ENCODE measurements around the gene SDK1.

SDK1 gene

GRCh38 chr7:3455806-3456595 is 154.9 kb downstream of the SDK1 start:
- DNase-seq (ENCODE audit: low read depth in 2 of 3, low spot score in 2 of 3), result no peak

- DNase-seq (ENCODE audit: low read depth in 2 of 3, low spot score in 2 of 3), result no peak
Observed at GRCh38 chr7:3459111-3459510, 158.1 kb downstream of the SDK1 start.

- peak in 1 of 3 experiments; percentile 36 for DNase-seq (ENCODE audit: low read depth in 2 of 3, low spot score in 2 of 3)
Observed at GRCh38 chr7:3461923-3462322, 160.9 kb downstream of the SDK1 start.

- DNase-seq (ENCODE audit: low read depth in 2 of 3, low spot score in 2 of 3), result no peak
Observed at GRCh38 chr7:3463696-3464095, 162.6 kb downstream of the SDK1 start.

- no peak for DNase-seq (ENCODE audit: low read depth in 2 of 3, low spot score in 2 of 3)
Observed at GRCh38 chr7:3464900-3465622, 164.0 kb downstream of the SDK1 start.

GRCh38 chr7:3466261-3466660 is 165.2 kb downstream of the SDK1 start:
- DNase-seq (ENCODE audit: low read depth in 2 of 3, low spot score in 2 of 3), result no peak

GRCh38 chr7:3469641-3470040 is 168.6 kb downstream of the SDK1 start:
- no peak for DNase-seq (ENCODE audit: low read depth in 2 of 3, low spot score in 2 of 3)

GRCh38 chr7:3480197-3480596 is 179.1 kb downstream of the SDK1 start:
- no peak for DNase-seq (ENCODE audit: low read depth in 2 of 3, low spot score in 2 of 3)

GRCh38 chr7:3481435-3481834 is 180.4 kb downstream of the SDK1 start:
- no peak for DNase-seq (ENCODE audit: low read depth in 2 of 3, low spot score in 2 of 3)

GRCh38 chr7:3482147-3482921 is 181.3 kb downstream of the SDK1 start:
- no peak for DNase-seq (ENCODE audit: low read depth in 2 of 3, low spot score in 2 of 3)

GRCh38 chr7:3486841-3487240 is 185.8 kb downstream of the SDK1 start:
- DNase-seq (ENCODE audit: low read depth in 2 of 3, low spot score in 2 of 3), result no peak

- no peak for DNase-seq (ENCODE audit: low read depth in 2 of 3, low spot score in 2 of 3)
Observed at GRCh38 chr7:3488829-3489228, 187.8 kb downstream of the SDK1 start.

GRCh38 chr7:3493499-3493898 is 192.4 kb downstream of the SDK1 start:
- DNase-seq (ENCODE audit: low read depth in 2 of 3, low spot score in 2 of 3), result no peak

- DNase-seq (ENCODE audit: low read depth in 2 of 3, low spot score in 2 of 3), result no peak
Observed at GRCh38 chr7:3494947-3495346, 193.9 kb downstream of the SDK1 start.

- no peak for DNase-seq (ENCODE audit: low read depth in 2 of 3, low spot score in 2 of 3)
Observed at GRCh38 chr7:3495530-3495929, 194.5 kb downstream of the SDK1 start.

- no peak for DNase-seq (ENCODE audit: low read depth in 2 of 3, low spot score in 2 of 3)
Observed at GRCh38 chr7:3495954-3496353, 194.9 kb downstream of the SDK1 start.

GRCh38 chr7:3497796-3498195 is 196.7 kb downstream of the SDK1 start:
- no peak for DNase-seq (ENCODE audit: low read depth in 2 of 3, low spot score in 2 of 3)

- no peak for DNase-seq (ENCODE audit: low read depth in 2 of 3, low spot score in 2 of 3)
Observed at GRCh38 chr7:3501671-3502070, 200.6 kb downstream of the SDK1 start.

- no peak for DNase-seq (ENCODE audit: low read depth in 2 of 3, low spot score in 2 of 3)
Observed at GRCh38 chr7:3504384-3504783, 203.3 kb downstream of the SDK1 start.

GRCh38 chr7:3510101-3511020 is 209.3 kb downstream of the SDK1 start:
- no peak for DNase-seq (ENCODE audit: low read depth in 2 of 3, low spot score in 2 of 3)

GRCh38 chr7:3517344-3517743 is 216.3 kb downstream of the SDK1 start:
- DNase-seq (ENCODE audit: low read depth in 2 of 3, low spot score in 2 of 3), result no peak
